Measurements from ENCODE around the gene PLEKHA6.

GRCh38 chr1:204377800-204378668, 18.3 kb upstream of the PLEKHA6 start:
- TF ChIP-seq CTCF (IDR thresholded peaks at IDR 0.05; ENCODE audit: low read depth, low read length, poor library complexity, severe bottlenecking) = no peak
- peak; percentile 45; the same call in 1 of the 2 replicates for TF ChIP-seq EZH2phosphoT487 (IDR thresholded peaks at IDR 0.05; ENCODE audit: borderline replicate concordance, low read length)

Measured in DOHH2 (cell line).